ENCODE measurements around the gene CHML.
A peak's percentile ranks its signal among the peaks of the same experiment; 100 is the strongest.

Gene CHML

GRCh38 chr1:241645199-241645598 is 5.0 kb upstream of the CHML start:
- no peak overlapping the region for H3K4me3 ChIP-seq (ENCODE audit: low read length)
- no peak for TF ChIP-seq CTCF (IDR thresholded peaks at IDR 0.05; ENCODE audit: insufficient read depth, low read depth, low read length, missing control alignments)
- no peak for DNase-seq (ENCODE audit: low read depth)

- TF ChIP-seq CTCF (IDR thresholded peaks at IDR 0.05; ENCODE audit: insufficient read depth, low read depth, low read length, missing control alignments): no peak
- DNase-seq (ENCODE audit: low read depth): no peak
Measured at GRCh38 chr1:241644259-241644658, 4.1 kb upstream of the CHML start.

GRCh38 chr1:241642593-241642944 is 2.4 kb upstream of the CHML start:
- no peak overlapping the region for H3K4me3 ChIP-seq (ENCODE audit: low read length)
- TF ChIP-seq CTCF (IDR thresholded peaks at IDR 0.05; ENCODE audit: insufficient read depth, low read depth, low read length, missing control alignments): no peak
- no peak for DNase-seq (ENCODE audit: low read depth)

More at GRCh38 chr1:241644259-241644658, 4.1 kb upstream of the CHML start:
- no peak overlapping the region for H3K4me3 ChIP-seq (ENCODE audit: low read length)

GRCh38 chr1:241641773-241642592 is 1.8 kb upstream of the CHML start:
- H3K4me3 ChIP-seq (ENCODE audit: low read length): no peak overlapping the region
- TF ChIP-seq CTCF (IDR thresholded peaks at IDR 0.05; ENCODE audit: insufficient read depth, low read depth, low read length, missing control alignments): no peak
- peak; percentile 70 for DNase-seq (ENCODE audit: low read depth)

GRCh38 chr1:241640867-241641622 is 876 bp upstream of the CHML start:
- H3K4me3 ChIP-seq (ENCODE audit: low read length): peak overlapping the region; percentile 40
- TF ChIP-seq CTCF (IDR thresholded peaks at IDR 0.05; ENCODE audit: insufficient read depth, low read depth, low read length, missing control alignments): no peak
- peak; percentile 65 for DNase-seq (ENCODE audit: low read depth)

- H3K4me3 ChIP-seq (ENCODE audit: low read length): peak overlapping the region; percentile 93
- TF ChIP-seq CTCF (IDR thresholded peaks at IDR 0.05; ENCODE audit: insufficient read depth, low read depth, low read length, missing control alignments): no peak
- DNase-seq (ENCODE audit: low read depth): peak; percentile 54
Measured at GRCh38 chr1:241639623-241640148, 483 bp downstream of the CHML start.

Data from epithelial cell of esophagus (primary cell).